GM23338 (cell line): ENCODE results near the gene RPTOR. TPM values are rescaled to one million over a fixed set of nuclear protein-coding genes. Genes with fewer than 3 reads are reported as not detected.

ENCODE experiments used
- ATAC-seq: fragments of 200-7000 bp; cut with Tn5 transposase; 3 replicates; pipeline ENCODE4 v1.9.1; 2020
- DNase-seq: peaks from one replicate; pipeline ENCODE4 v3.0.0-alpha.2; 2015; ENCODE audit warnings: low spot score
- H2AFZ ChIP-seq: fragments of 200-600 bp; sonication (generic); 2 replicates; pipeline ENCODE4 v1.8.0; 2016; ENCODE audit warnings: antibody characterized with exemption, mild to moderate bottlenecking, moderate library complexity
- H3F3A ChIP-seq: fragments of 200-600 bp; sonication (generic); replicated peaks from 2 replicates; pipeline ENCODE4 v1.8.0; 2017; ENCODE audit warnings: antibody characterized with exemption, mixed run types, low read depth
- H3K27ac ChIP-seq: fragments of 200-600 bp; sonication (generic); 2 replicates; pipeline ENCODE4 v1.6.1; 2016; ENCODE audit warnings: low read depth
- H3K27me3 ChIP-seq: fragments of 200-600 bp; sonication (generic); 2 replicates; pipeline ENCODE4 v1.8.0; 2016; ENCODE audit warnings: mild to moderate bottlenecking, mixed run types, moderate library complexity; ENCODE audit not compliant: insufficient read depth
- H3K36me3 ChIP-seq: fragments of 200-600 bp; sonication (generic); 2 replicates; pipeline ENCODE4 v1.8.0; 2016; ENCODE audit warnings: mild to moderate bottlenecking; ENCODE audit not compliant: insufficient read depth
- H3K4me1 ChIP-seq: fragments of 200-600 bp; sonication (generic); 2 replicates; pipeline ENCODE4 v1.8.0; 2016; ENCODE audit warnings: mild to moderate bottlenecking, moderate library complexity; ENCODE audit not compliant: insufficient read depth
- H3K4me2 ChIP-seq: fragments of 200-600 bp; sonication (generic); 2 replicates; pipeline ENCODE4 v1.7.1; 2017; ENCODE audit warnings: mixed run types
- H3K4me3 ChIP-seq: fragments of 200-600 bp; sonication (generic); 2 replicates; pipeline ENCODE4 v1.6.1; 2016; ENCODE audit warnings: mixed run types
- H3K79me2 ChIP-seq: fragments of 200-600 bp; sonication (generic); replicated peaks from 2 replicates; pipeline ENCODE4 v1.8.0; 2017; ENCODE audit warnings: mild to moderate bottlenecking; ENCODE audit not compliant: insufficient read depth
- H3K9me2 ChIP-seq: fragments of 200-600 bp; sonication (generic); 2 replicates; pipeline ENCODE4 v1.8.0; 2017; ENCODE audit not compliant: insufficient read depth
- H4K20me1 ChIP-seq: fragments of 200-600 bp; sonication (generic); replicated peaks from 2 replicates; pipeline ENCODE4 v1.8.0; 2017; ENCODE audit warnings: mild to moderate bottlenecking; ENCODE audit not compliant: insufficient read depth
- H3K27ac Mint-ChIP-seq: 2 replicates; pipeline ENCODE4 v1.8.0; 2020; ENCODE audit warnings: inconsistent platforms, mild to moderate bottlenecking, moderate library complexity, mixed read lengths
- H3K27me3 Mint-ChIP-seq: 3 replicates; pipeline ENCODE4 v1.8.0; 2022; ENCODE audit warnings: low read depth, mild to moderate bottlenecking, moderate library complexity, mixed read lengths, inconsistent platforms; ENCODE audit not compliant: insufficient read depth, poor library complexity
- H3K36me3 Mint-ChIP-seq: 3 replicates; pipeline ENCODE4 v1.8.0; 2021; ENCODE audit warnings: low read depth, mild to moderate bottlenecking, inconsistent platforms, moderate library complexity, mixed read lengths
- H3K4me1 Mint-ChIP-seq: 3 replicates; pipeline ENCODE4 v1.8.0; 2020; ENCODE audit warnings: mild to moderate bottlenecking, inconsistent platforms, mixed read lengths
- H3K4me3 Mint-ChIP-seq: 3 replicates; pipeline ENCODE4 v1.8.0; 2021; ENCODE audit warnings: moderate library complexity, mild to moderate bottlenecking, inconsistent platforms, mixed read lengths
- H3K9me3 Mint-ChIP-seq: 3 replicates; pipeline ENCODE4 v1.8.0; 2020; ENCODE audit warnings: moderate library complexity, mild to moderate bottlenecking, inconsistent platforms, mixed read lengths
- CREB1 ChIP-seq: fragments of 250-450 bp; sonication (Bioruptor Pico); IDR thresholded peaks from 2 replicates; pipeline ENCODE4 v1.5.0; 2020; ENCODE audit warnings: low read depth, mild to moderate bottlenecking, moderate library complexity
- CTCF ChIP-seq, 2 experiments: fragments of 200-600 bp in 1 of 2; sonication (generic) in 1 of 2; conservative IDR thresholded peaks; 2 replicates each; pipeline versions ENCODE4 v1.5.1 to v1.6.1; 2016 to 2017; ENCODE audit warnings: antibody characterized with exemption in 2 of 2, low read depth in 2 of 2, mild to moderate bottlenecking in 2 of 2, moderate library complexity in 1 of 2
- ETS1 ChIP-seq: IDR thresholded peaks from 2 replicates; pipeline ENCODE4 v1.6.1; 2016; ENCODE audit warnings: antibody characterized with exemption
- EZH2 ChIP-seq: fragments of 200-600 bp; sonication (generic); IDR thresholded peaks from one replicate; pipeline ENCODE4 v1.8.0; 2017; ENCODE audit warnings: antibody characterized with exemption, mild to moderate bottlenecking, low read depth; ENCODE audit not compliant: unreplicated experiment
- EZH2phosphoT487 ChIP-seq: fragments of 200-600 bp; sonication (generic); IDR thresholded peaks from one replicate; pipeline ENCODE4 v1.8.1; 2018; ENCODE audit warnings: antibody characterized with exemption; ENCODE audit not compliant: unreplicated experiment
- JUNB ChIP-seq: IDR thresholded peaks from one replicate; pipeline ENCODE4 v1.6.1; 2016; ENCODE audit warnings: antibody characterized with exemption; ENCODE audit not compliant: unreplicated experiment
- NANOG ChIP-seq: IDR thresholded peaks from 2 replicates; pipeline ENCODE4 v1.6.1; 2016; ENCODE audit warnings: antibody characterized with exemption, borderline replicate concordance
- POLR2AphosphoS5 ChIP-seq: IDR thresholded peaks from 2 replicates; pipeline ENCODE4 v1.6.1; 2016; ENCODE audit warnings: antibody characterized with exemption, low read depth
- REST ChIP-seq: IDR thresholded peaks from one replicate; pipeline ENCODE4 v1.6.1; 2018; ENCODE audit warnings: antibody characterized with exemption; ENCODE audit not compliant: unreplicated experiment
- STAT1 ChIP-seq: IDR thresholded peaks from one replicate; pipeline ENCODE4 v1.6.1; 2016; ENCODE audit warnings: antibody characterized with exemption; ENCODE audit not compliant: unreplicated experiment
- ZNF114 ChIP-seq: fragments of 250-450 bp; sonication (Bioruptor Pico); IDR thresholded peaks from 2 replicates; pipeline ENCODE4 v1.5.0; 2020; ENCODE audit warnings: mild to moderate bottlenecking, moderate library complexity
- ZNF331 ChIP-seq: fragments of 250-450 bp; sonication (Bioruptor Pico); IDR thresholded peaks from 2 replicates; pipeline ENCODE4 v1.5.0; 2020; ENCODE audit warnings: low read depth, mild to moderate bottlenecking, moderate library complexity
- ZNF462 ChIP-seq: fragments of 250-450 bp; sonication (Bioruptor Pico); IDR thresholded peaks from 2 replicates; pipeline ENCODE4 v1.5.0; 2020; ENCODE audit warnings: mild to moderate bottlenecking, moderate library complexity
- polyA plus RNA-seq: library from polyadenylated mRNA; unstranded; fragments of >200 nt; fragmentation: Nextera tagmentation; extraction: Ambion mirVana; gene quantifications from 2 replicates; pipeline ENCODE4 v1.2.1, GENCODE V29; 2016
- total RNA-seq: library from RNA; depleted of rRNA; stranded (reverse); fragments of >200 nt; shearing (Covaris generic); gene quantifications from 2 replicates; pipeline ENCODE4 v1.2.3, GENCODE V29; 2014

The RPTOR gene
- total and polyA plus RNA-seq, 2 experiments from 2014 or later, result 9.5 to 38.0 TPM

- Histone ChIP-seq H3K4me1 (no peaks in the 10 kb centered on the region), H3F3A (no peaks in the 10 kb centered on the region), H3K4me3 (no peak overlapping the region), H2AFZ (no peak overlapping the region), H3K9me2 (no peaks in the 10 kb centered on the region), H3K27me3 (no peaks in the 10 kb centered on the region), H3K36me3 (no peaks in the 10 kb centered on the region), H3K79me2 (no peaks in the 10 kb centered on the region), H3K4me2 (no peak overlapping the region), H3K27ac (no peak overlapping the region), H4K20me1 (no peaks in the 10 kb centered on the region)
- no peaks in the 10 kb centered on the region for H3K4me1 Mint-ChIP-seq
- H3K27ac Mint-ChIP-seq, result no peak overlapping the region
- H3K36me3 Mint-ChIP-seq, result no peaks in the 10 kb centered on the region
- H3K4me3 Mint-ChIP-seq, result no peak overlapping the region
- TF ChIP-seq ZNF462, result no peak
- no peak for TF ChIP-seq CTCF (conservative IDR thresholded peaks at IDR 0.05; ENCODE audit: low read depth in 2 of 2)
- TF ChIP-seq ZNF331 (CRISPR knock-in tag), result no peak
- TF ChIP-seq CREB1 (CRISPR knock-in tag), result no peak
- TF ChIP-seq ETS1, result no peak
- no peak for TF ChIP-seq NANOG
- TF ChIP-seq EZH2, result no peak
- TF ChIP-seq ZNF114 (CRISPR knock-in tag), result no peak
- TF ChIP-seq JUNB, result no peak
- TF ChIP-seq EZH2phosphoT487, result no peak
- TF ChIP-seq REST, result no peak
- no peak for TF ChIP-seq STAT1
- no peak for TF ChIP-seq POLR2AphosphoS5
- peaks cover 2% of the 10 kb centered on the region for H3K27me3 Mint-ChIP-seq
- ATAC-seq (no peak), DNase-seq (no peak)
- H3K9me3 Mint-ChIP-seq, result no peaks in the 10 kb centered on the region
These were observed 33.9 kb upstream of the RPTOR start for GRCh38 chr17:80510772-80511171.
